ENCODE data around the gene EP400.

The EP400 gene

GRCh38 chr12:131911028-131911650 lies 38.6 kb upstream of the EP400 start:
- no peaks in the 10 kb centered on the region for H3K9me3 ChIP-seq (ENCODE audit: control insufficient read depth, insufficient read depth, low read depth, low read length)
- TF ChIP-seq KLF10 (tag by site-specific recombination; IDR thresholded peaks at IDR 0.05): no peak
- no peak for TF ChIP-seq ZNF174 (tag by site-specific recombination; IDR thresholded peaks at IDR 0.05)
- ChIA-PET CTCF (interaction anchor here (0.6 kb wide), 1 partner anchor 14 kb away, joined by 4 read pairs; no protein-coding TSS in a partner anchor), POLR2A (interaction anchor here (1.0 to 1.8 kb wide), 3 partner anchors 8 to 19 kb away, joined by 3 to 8 read pairs (median 5); no protein-coding TSS in a partner anchor)
- peaks cover 5% of the 10 kb centered on the region for H3K4me1 ChIP-seq (ENCODE audit: control insufficient read depth, insufficient read depth, low read length)
- H3K27ac ChIP-seq (ENCODE audit: extremely low read depth, low read depth, low read length): no peak overlapping the region
- no peak overlapping the region for H3K4me3 ChIP-seq (ENCODE audit: low read depth, low read length)
- peaks cover 0 to 92% of the 10 kb centered on the region in 2 experiments; a peak in 2 of 3 replicates for H3K36me3 ChIP-seq (ENCODE audit: control insufficient read depth in 2 of 2, insufficient read depth in 1 of 2, low read length in 2 of 2)

- Histone ChIP-seq H3K4me1 (ENCODE audit: control insufficient read depth, insufficient read depth, low read length) (peaks cover 5% of the 10 kb centered on the region), H3K9me3 (ENCODE audit: control insufficient read depth, insufficient read depth, low read depth, low read length) (no peaks in the 10 kb centered on the region), H3K36me3 (ENCODE audit: control insufficient read depth in 2 of 2, insufficient read depth in 1 of 2, low read length in 2 of 2) (peaks cover 0 to 90% of the 10 kb centered on the region in 2 experiments; a peak in 1 of 3 replicates), H3K4me3 (ENCODE audit: low read depth, low read length) (no peak overlapping the region), H3K27ac (ENCODE audit: extremely low read depth, low read depth, low read length) (0 out of 2 replicates have a peak overlapping the region, but pooled peaks have one; percentile 31)
- TF ChIP-seq BCL11A (tag by site-specific recombination; IDR thresholded peaks at IDR 0.05; ENCODE audit: low read depth) (no peak), ZNF837 (tag by site-specific recombination; IDR thresholded peaks at IDR 0.05) (no peak), PBX3 (CRISPR knock-in tag; IDR thresholded peaks at IDR 0.05) (no peak), SP3 (tag by site-specific recombination; IDR thresholded peaks at IDR 0.05) (no peak), OSR2 (tag by site-specific recombination; IDR thresholded peaks at IDR 0.05) (no peak), ZNF692 (tag by site-specific recombination; IDR thresholded peaks at IDR 0.05) (no peak)
- ChIA-PET POLR2A (interaction anchor here (0.6 to 1.8 kb wide), 5 partner anchors 9 to 42 kb away, joined by 3 to 8 read pairs (median 4); partner anchors contain the start of gene PUS1), CTCF (interaction anchor here (0.6 to 0.9 kb wide), 5 partner anchors 13 to 848 kb away, joined by 3 to 4 read pairs (median 3); no protein-coding TSS in a partner anchor)
These were observed 37.8 kb upstream of the EP400 start for GRCh38 chr12:131911851-131912477.

DNA sequence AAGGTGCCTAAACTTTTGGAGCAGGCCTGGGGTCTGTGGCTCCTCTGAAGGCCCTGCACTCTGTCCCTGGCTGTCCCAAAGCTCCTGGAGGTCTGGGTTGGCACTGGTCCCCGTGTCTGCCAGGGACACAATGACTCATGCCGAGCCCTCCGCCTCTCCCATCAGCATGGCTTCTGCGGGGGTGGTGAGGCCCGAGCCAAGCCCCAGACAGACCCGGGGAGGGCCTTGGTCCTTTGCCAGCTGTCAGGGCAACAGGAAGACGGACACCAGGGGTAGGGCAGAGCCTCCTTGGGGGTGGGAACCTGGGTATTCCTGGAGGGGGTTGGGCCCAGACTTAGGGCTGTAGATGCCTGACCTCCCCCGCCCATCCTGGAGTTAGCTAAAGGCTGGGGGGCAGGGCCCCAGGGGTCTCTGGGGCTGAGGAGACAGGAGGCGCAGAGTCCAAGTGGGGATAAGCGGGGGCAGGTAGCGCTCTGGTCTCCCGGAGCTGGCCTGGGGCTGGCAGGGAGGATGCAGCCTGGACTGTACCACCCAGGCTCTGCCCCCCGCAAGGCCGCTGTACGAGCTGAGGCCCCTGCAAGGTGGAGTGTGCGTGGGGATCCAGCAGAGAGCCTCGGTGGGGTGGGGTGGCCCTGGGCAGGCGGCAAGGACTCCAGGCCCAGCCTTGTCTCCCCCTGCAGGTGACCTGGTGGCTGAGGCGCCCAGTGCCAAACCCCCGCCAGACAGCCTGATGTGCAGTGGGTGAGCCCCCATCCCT lies 37.0 kb upstream of the EP400 start:
- H3K9me3 ChIP-seq (ENCODE audit: control insufficient read depth, insufficient read depth, low read depth, low read length): no peaks in the 10 kb centered on the region
- H3K27ac ChIP-seq (ENCODE audit: extremely low read depth, low read depth, low read length): 0 out of 2 replicates have a peak overlapping the region, but pooled peaks have one; percentile 31
- ChIA-PET CTCF (interaction anchor here (0.6 to 0.9 kb wide), 5 partner anchors 23 to 847 kb away, joined by 3 to 5 read pairs (median 3); no protein-coding TSS in a partner anchor), POLR2A (interaction anchor here (0.6 to 1.8 kb wide), 5 partner anchors 10 to 42 kb away, joined by 3 to 8 read pairs (median 4); partner anchors contain the start of gene PUS1)
- peaks cover 0 to 87% of the 10 kb centered on the region in 2 experiments; a peak in 1 of 3 replicates for H3K36me3 ChIP-seq (ENCODE audit: control insufficient read depth in 2 of 2, insufficient read depth in 1 of 2, low read length in 2 of 2)
- peaks cover 5% of the 10 kb centered on the region for H3K4me1 ChIP-seq (ENCODE audit: control insufficient read depth, insufficient read depth, low read length)
- no peak overlapping the region for H3K4me3 ChIP-seq (ENCODE audit: low read depth, low read length)
- TF ChIP-seq ZNF140 (tag by site-specific recombination; IDR thresholded peaks at IDR 0.05) (no peak), SETDB1 (IDR thresholded peaks at IDR 0.05; ENCODE audit: insufficient read length, low read length) (no peak), ZNF624 (tag by site-specific recombination; IDR thresholded peaks at IDR 0.05) (no peak), ZNF76 (tag by site-specific recombination; IDR thresholded peaks at IDR 0.05; ENCODE audit: borderline replicate concordance, low read depth) (no peak), ZNF148 (tag by site-specific recombination; IDR thresholded peaks at IDR 0.05; ENCODE audit: borderline replicate concordance) (no peak), ZBTB7A (tag by site-specific recombination; IDR thresholded peaks at IDR 0.05; ENCODE audit: low read depth) (no peak), BCL11B (tag by site-specific recombination; IDR thresholded peaks at IDR 0.05; ENCODE audit: low read depth) (no peak), KLF7 (tag by site-specific recombination; IDR thresholded peaks at IDR 0.05; ENCODE audit: borderline replicate concordance) (no peak), ZNF670 (tag by site-specific recombination; IDR thresholded peaks at IDR 0.05; ENCODE audit: low read depth) (no peak)
- TF ChIP-seq, protein P1, sequence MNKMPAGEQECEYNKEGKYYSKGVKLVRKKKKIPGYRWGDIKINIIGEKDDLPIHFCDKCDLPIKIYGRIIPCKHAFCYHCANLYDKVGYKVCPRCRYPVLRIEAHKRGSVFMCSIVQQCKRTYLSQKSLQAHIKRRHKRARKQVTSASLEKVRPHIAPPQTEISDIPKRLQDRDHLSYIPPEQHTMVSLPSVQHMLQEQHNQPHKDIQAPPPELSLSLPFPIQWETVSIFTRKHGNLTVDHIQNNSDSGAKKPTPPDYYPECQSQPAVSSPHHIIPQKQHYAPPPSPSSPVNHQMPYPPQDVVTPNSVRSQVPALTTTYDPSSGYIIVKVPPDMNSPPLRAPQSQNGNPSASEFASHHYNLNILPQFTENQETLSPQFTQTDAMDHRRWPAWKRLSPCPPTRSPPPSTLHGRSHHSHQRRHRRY (tag by site-specific recombination; IDR thresholded peaks at IDR 0.05): no peak
- TF ChIP-seq, protein P2, sequence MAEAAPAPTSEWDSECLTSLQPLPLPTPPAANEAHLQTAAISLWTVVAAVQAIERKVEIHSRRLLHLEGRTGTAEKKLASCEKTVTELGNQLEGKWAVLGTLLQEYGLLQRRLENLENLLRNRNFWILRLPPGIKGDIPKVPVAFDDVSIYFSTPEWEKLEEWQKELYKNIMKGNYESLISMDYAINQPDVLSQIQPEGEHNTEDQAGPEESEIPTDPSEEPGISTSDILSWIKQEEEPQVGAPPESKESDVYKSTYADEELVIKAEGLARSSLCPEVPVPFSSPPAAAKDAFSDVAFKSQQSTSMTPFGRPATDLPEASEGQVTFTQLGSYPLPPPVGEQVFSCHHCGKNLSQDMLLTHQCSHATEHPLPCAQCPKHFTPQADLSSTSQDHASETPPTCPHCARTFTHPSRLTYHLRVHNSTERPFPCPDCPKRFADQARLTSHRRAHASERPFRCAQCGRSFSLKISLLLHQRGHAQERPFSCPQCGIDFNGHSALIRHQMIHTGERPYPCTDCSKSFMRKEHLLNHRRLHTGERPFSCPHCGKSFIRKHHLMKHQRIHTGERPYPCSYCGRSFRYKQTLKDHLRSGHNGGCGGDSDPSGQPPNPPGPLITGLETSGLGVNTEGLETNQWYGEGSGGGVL (tag by site-specific recombination; IDR thresholded peaks at IDR 0.05): peak; percentile 82
